ENCODE measurements around the gene EFCC1.

DNA sequence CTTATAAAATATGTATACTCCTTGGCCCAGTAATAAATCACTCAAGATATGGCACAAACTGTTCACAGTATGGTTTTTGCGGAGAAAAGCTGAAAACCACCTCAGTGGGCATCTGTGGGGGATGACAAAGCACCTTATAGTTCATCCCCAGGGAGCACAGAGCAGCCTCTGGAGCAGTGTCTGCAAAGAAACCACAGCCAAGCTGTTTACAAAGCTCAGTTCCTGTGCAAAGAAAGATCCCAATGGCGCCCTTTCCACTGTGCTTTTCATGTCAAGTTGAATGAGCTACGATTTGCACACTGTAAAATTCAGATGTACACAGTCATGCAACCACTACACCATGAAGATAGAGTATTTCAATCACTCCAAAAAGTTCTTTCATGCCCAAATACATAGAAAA, 2.5 kb upstream of the EFCC1 start:
- TF ChIP-seq EZH2 (IDR thresholded peaks at IDR 0.05; ENCODE audit: borderline replicate concordance, low read length): no peak
- TF ChIP-seq, protein P1, sequence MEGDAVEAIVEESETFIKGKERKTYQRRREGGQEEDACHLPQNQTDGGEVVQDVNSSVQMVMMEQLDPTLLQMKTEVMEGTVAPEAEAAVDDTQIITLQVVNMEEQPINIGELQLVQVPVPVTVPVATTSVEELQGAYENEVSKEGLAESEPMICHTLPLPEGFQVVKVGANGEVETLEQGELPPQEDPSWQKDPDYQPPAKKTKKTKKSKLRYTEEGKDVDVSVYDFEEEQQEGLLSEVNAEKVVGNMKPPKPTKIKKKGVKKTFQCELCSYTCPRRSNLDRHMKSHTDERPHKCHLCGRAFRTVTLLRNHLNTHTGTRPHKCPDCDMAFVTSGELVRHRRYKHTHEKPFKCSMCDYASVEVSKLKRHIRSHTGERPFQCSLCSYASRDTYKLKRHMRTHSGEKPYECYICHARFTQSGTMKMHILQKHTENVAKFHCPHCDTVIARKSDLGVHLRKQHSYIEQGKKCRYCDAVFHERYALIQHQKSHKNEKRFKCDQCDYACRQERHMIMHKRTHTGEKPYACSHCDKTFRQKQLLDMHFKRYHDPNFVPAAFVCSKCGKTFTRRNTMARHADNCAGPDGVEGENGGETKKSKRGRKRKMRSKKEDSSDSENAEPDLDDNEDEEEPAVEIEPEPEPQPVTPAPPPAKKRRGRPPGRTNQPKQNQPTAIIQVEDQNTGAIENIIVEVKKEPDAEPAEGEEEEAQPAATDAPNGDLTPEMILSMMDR (conservative IDR thresholded peaks at IDR 0.05 in 1 of 2, IDR thresholded peaks at IDR 0.05 in 1 of 2; ENCODE audit: extremely low read depth in 1 of 2, insufficient read depth in 1 of 2, low read depth in 1 of 2, low read length in 2 of 2): no peak

All from mammary epithelial cell (primary cell).